Gastroesophageal sphincter (tissue), 3 donors: ENCODE measurements around the gene CDCA7L.

Source experiments
- CTCF ChIP-seq, 4 experiments: fragments of 200-600 bp in 2 of 4; fragments of 450-650 bp in 2 of 4; sonication (generic) in 1 of 4; IDR thresholded peaks; one replicate each; pipeline ENCODE4 v1.5.1; 2017 to 2019; ENCODE audit warnings: antibody characterized with exemption in 4 of 4, mild to moderate bottlenecking in 2 of 4, moderate library complexity in 2 of 4
- POLR2A ChIP-seq, 2 donors: fragments of 450-650 bp; IDR thresholded peaks; one replicate each; pipeline ENCODE4 v1.6.1; 2017; ENCODE audit warnings: antibody characterized with exemption in 2 of 2, mild to moderate bottlenecking in 2 of 2, moderate library complexity in 1 of 2
- POLR2AphosphoS5 ChIP-seq: sonication (generic); formaldehyde crosslinking; IDR thresholded peaks from one replicate; pipeline ENCODE4 v1.6.1; 2017; ENCODE audit warnings: antibody characterized with exemption

- no peak for TF ChIP-seq CTCF (IDR thresholded peaks at IDR 0.05)
- no peak for TF ChIP-seq POLR2AphosphoS5
- TF ChIP-seq POLR2A (IDR thresholded peaks at IDR 0.05) = no peak
Measured at GRCh38 chr7:21948887-21949540, 3.3 kb upstream of the CDCA7L start.
